BLaER1 treated with 17β-estradiol and CSF1 and Interleukin-3, amounts not matched to agents 10 nM and 100 nM (cell line): ENCODE measurements around the gene MAP2K1.

Experiments
- H3K27ac ChIP-seq, 11 experiments: shearing (Covaris generic); formaldehyde crosslinking; 2 replicates each; pipeline ENCODE4 v1.8.1; 2022
- H3K27me3 ChIP-seq, 11 experiments: shearing (Covaris generic); formaldehyde crosslinking; 2 replicates each; pipeline ENCODE4 v1.8.1; 2022
- H3K36me3 ChIP-seq, 11 experiments: shearing (Covaris generic); formaldehyde crosslinking; 2 replicates each; pipeline ENCODE4 v1.8.1; 2022
- H3K4me1 ChIP-seq, 10 experiments: shearing (Covaris generic); formaldehyde crosslinking; 2 replicates each; pipeline ENCODE4 v1.8.1; 2022
- H3K4me2 ChIP-seq, 11 experiments: shearing (Covaris generic); formaldehyde crosslinking; 2 replicates each; pipeline ENCODE4 v1.8.1; 2022
- H3K4me3 ChIP-seq, 10 experiments: shearing (Covaris generic); formaldehyde crosslinking; 2 replicates each; pipeline ENCODE4 v1.8.1; 2022
- H3K9ac ChIP-seq, 11 experiments: shearing (Covaris generic); formaldehyde crosslinking; 2 replicates each; pipeline ENCODE4 v1.8.1; 2022
- H3K9me3 ChIP-seq, 11 experiments: shearing (Covaris generic); formaldehyde crosslinking; replicated peaks in 1 of 11; 2 replicates each; pipeline ENCODE4 v1.8.1; 2022
- H4K20me1 ChIP-seq, 11 experiments: shearing (Covaris generic); formaldehyde crosslinking; 2 replicates each; pipeline ENCODE4 v1.8.1; 2022
- Cebpa-rat ChIP-seq, 11 experiments: shearing (Covaris generic); IDR thresholded peaks; 2 replicates each; pipeline ENCODE4 v1.8.1; 2022

The MAP2K1 gene

DNA sequence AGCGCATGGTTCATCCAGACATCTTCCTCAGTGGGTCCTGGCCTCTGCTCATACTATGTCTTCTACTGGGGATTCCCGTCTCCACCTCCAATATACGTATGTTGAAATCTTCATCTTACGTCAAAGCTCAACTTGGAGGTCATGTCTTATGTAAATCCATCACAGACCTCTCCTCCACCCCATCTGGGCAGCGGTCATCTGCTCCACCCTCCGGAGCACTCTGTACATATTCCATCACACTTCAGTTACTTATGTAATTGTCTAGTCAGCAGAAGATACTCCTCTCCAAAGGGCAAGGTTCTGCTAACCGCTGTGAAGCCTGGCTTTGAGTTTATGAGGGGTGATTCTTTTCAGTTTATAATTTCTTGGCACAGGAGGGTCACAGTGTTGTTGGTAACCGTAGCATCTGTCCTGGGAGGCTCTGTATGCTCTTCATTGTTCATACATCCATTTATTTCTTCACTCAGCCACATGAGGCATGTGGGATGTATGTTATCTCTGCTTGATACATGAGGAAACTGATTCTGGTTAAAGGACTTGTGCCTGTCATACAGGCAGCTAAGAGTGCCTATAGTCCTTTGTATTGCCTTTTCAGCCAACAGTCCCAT lies 22.1 kb downstream of the MAP2K1 start:
- no peak overlapping the region for H3K9ac ChIP-seq
- H3K4me2 ChIP-seq = peak overlapping the region; percentile 79 to 97 (median 90)
- no peak overlapping the region for H3K4me3 ChIP-seq
- peaks cover 0 to 10% (median 3%) of the 10 kb centered on the region in 11 experiments; a peak in 13 of 22 replicates for H3K36me3 ChIP-seq
- peaks cover 0 to 8% (median 4%) of the 10 kb centered on the region in 11 experiments; a peak in 18 of 22 replicates for H3K9me3 ChIP-seq
- no peak for TF ChIP-seq Cebpa-rat (IDR thresholded peaks at IDR 0.05)
- peaks cover 82 to 100% (median 98%) of the 10 kb centered on the region in 10 experiments for H3K4me1 ChIP-seq
- peaks cover 6 to 67% (median 21%) of the 10 kb centered on the region in 11 experiments; a peak in 16 of 22 replicates for H4K20me1 ChIP-seq
- H3K27ac ChIP-seq = peak overlapping the region in 10 of 11 experiments; percentile 0 to 86 (median 76); a peak in 12 of 22 replicates
- H3K27me3 ChIP-seq = no peaks in the 10 kb centered on the region

GRCh38 chr15:66409565-66410108 lies 22.9 kb downstream of the MAP2K1 start:
- peak overlapping the region; percentile 79 to 97 (median 90) for H3K4me2 ChIP-seq
- H4K20me1 ChIP-seq = peaks cover 3 to 62% (median 12%) of the 10 kb centered on the region in 11 experiments; a peak in 15 of 22 replicates
- peak overlapping the region; percentile 40 to 86 (median 78); a peak in 20 of 22 replicates for H3K27ac ChIP-seq

GRCh38 chr15:66411190-66411589 lies 24.5 kb downstream of the MAP2K1 start:
- Histone ChIP-seq H3K9ac (peak overlapping the region; percentile 15 to 69 (median 58); a peak in 21 of 22 replicates), H3K4me1 (peaks cover 65 to 94% (median 78%) of the 10 kb centered on the region in 10 experiments), H3K4me3 (peak overlapping the region; percentile 24 to 58 (median 44); a peak in 18 of 20 replicates), H3K4me2 (peak overlapping the region; percentile 79 to 97 (median 90)), H3K9me3 (peaks cover 11 to 25% (median 20%) of the 10 kb centered on the region in 11 experiments), H4K20me1 (peaks cover 0 to 62% (median 0%) of the 10 kb centered on the region in 11 experiments; a peak in 8 of 22 replicates), H3K27me3 (no peaks in the 10 kb centered on the region), H3K27ac (peak overlapping the region; percentile 40 to 86 (median 78); a peak in 21 of 22 replicates), H3K36me3 (peaks cover 3 to 25% (median 17%) of the 10 kb centered on the region in 11 experiments; a peak in 21 of 22 replicates)
- TF ChIP-seq Cebpa-rat (IDR thresholded peaks at IDR 0.05) = no peak

More at GRCh38 chr15:66409565-66410108, 22.9 kb downstream of the MAP2K1 start:
- Histone ChIP-seq H3K4me1 (peaks cover 73 to 98% (median 89%) of the 10 kb centered on the region in 10 experiments), H3K9ac (peak overlapping the region in 9 of 11 experiments; percentile 8 to 69 (median 48); a peak in 10 of 22 replicates), H3K9me3 (peaks cover 7 to 16% (median 13%) of the 10 kb centered on the region in 11 experiments), H3K36me3 (peaks cover 3 to 18% (median 12%) of the 10 kb centered on the region in 11 experiments; a peak in 21 of 22 replicates), H3K27me3 (no peaks in the 10 kb centered on the region), H3K4me3 (peak overlapping the region in 4 of 10 experiments; percentile 5 to 41 (median 16); a peak in 1 of 20 replicates)
- TF ChIP-seq Cebpa-rat (IDR thresholded peaks at IDR 0.05) = no peak

DNA sequence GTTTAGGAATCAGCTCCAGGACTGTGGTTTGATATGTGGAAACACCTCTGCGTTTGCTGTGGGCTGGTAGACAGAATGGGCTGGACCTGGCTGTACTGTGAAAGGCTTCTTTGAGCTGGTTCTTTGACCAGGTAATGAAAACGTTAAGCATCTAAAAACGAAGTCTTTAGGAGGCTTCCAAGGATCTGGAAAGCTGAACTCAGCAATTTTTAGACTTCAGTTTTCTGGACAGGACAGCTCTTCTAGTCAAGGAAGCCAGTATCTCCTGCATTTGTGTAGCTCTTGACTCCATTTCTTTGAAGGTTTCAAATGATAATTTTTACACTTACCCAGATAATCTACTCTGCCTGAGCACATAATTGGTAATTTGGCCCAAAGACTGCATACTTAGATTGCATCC lies 25.5 kb downstream of the MAP2K1 start:
- Histone ChIP-seq H3K9me3 (peaks cover 11 to 25% (median 20%) of the 10 kb centered on the region in 11 experiments), H3K9ac (peak overlapping the region in 9 of 11 experiments; percentile 2 to 69 (median 53); a peak in 12 of 22 replicates), H3K4me2 (peak overlapping the region; percentile 79 to 97 (median 90)), H3K27me3 (no peaks in the 10 kb centered on the region), H3K4me3 (peak overlapping the region in 7 of 10 experiments; percentile 26 to 58 (median 44); a peak in 5 of 20 replicates), H3K27ac (peak overlapping the region in 10 of 11 experiments; percentile 11 to 86 (median 78); a peak in 18 of 22 replicates), H4K20me1 (peaks cover 0 to 64% (median 9%) of the 10 kb centered on the region in 11 experiments; a peak in 11 of 22 replicates), H3K36me3 (peaks cover 3 to 31% (median 17%) of the 10 kb centered on the region in 11 experiments; a peak in 21 of 22 replicates), H3K4me1 (peaks cover 66 to 94% (median 79%) of the 10 kb centered on the region in 10 experiments)
- TF ChIP-seq Cebpa-rat (IDR thresholded peaks at IDR 0.05) = no peak

GRCh38 chr15:66413579-66413978 lies 26.9 kb downstream of the MAP2K1 start:
- Histone ChIP-seq H3K9ac (no peak overlapping the region), H3K4me3 (no peak overlapping the region), H3K9me3 (peaks cover 11 to 25% (median 20%) of the 10 kb centered on the region in 11 experiments), H3K4me2 (peak overlapping the region in 7 of 11 experiments; percentile 15 to 97 (median 91); a peak in 10 of 22 replicates), H3K36me3 (peaks cover 3 to 25% (median 17%) of the 10 kb centered on the region in 11 experiments; a peak in 21 of 22 replicates), H3K27ac (0 out of 22 replicates have a peak overlapping the region, but pooled peaks of 1 of the 11 experiments have one; percentile 86), H3K4me1 (peaks cover 66 to 94% (median 79%) of the 10 kb centered on the region in 10 experiments), H4K20me1 (peaks cover 0 to 64% (median 16%) of the 10 kb centered on the region in 11 experiments; a peak in 12 of 22 replicates), H3K27me3 (no peaks in the 10 kb centered on the region)
- TF ChIP-seq Cebpa-rat (IDR thresholded peaks at IDR 0.05) = no peak

DNA sequence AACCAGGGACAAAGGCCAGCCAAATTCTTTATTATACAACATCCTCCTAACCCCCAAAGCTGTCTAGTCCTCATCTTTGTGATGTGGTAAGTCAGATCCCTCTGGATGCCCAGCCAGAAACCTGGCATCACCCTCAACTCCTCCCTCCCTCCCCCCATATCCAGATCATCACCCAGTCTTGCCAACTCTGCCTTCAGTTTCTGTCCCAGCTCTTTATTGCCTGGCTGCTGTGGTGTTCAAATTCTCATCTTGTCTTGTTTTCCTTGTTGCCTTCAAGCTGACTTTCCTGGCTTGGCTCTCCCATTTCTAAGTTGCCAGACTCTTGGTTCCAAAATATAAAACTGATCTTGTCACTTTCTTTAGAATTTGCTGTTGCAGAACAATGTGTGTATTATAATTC lies 28.6 kb downstream of the MAP2K1 start:
- Histone ChIP-seq H3K4me2 (peak overlapping the region in 3 of 11 experiments; percentile 10 to 16 (median 13); a peak in 3 of 22 replicates), H3K9me3 (peaks cover 11 to 25% (median 20%) of the 10 kb centered on the region in 11 experiments), H3K4me3 (no peak overlapping the region), H3K9ac (no peak overlapping the region), H3K27ac (no peak overlapping the region), H3K4me1 (peaks cover 66 to 88% (median 71%) of the 10 kb centered on the region in 10 experiments), H3K27me3 (no peaks in the 10 kb centered on the region), H4K20me1 (peaks cover 0 to 65% (median 16%) of the 10 kb centered on the region in 11 experiments; a peak in 13 of 22 replicates), H3K36me3 (peaks cover 3 to 25% (median 17%) of the 10 kb centered on the region in 11 experiments; a peak in 21 of 22 replicates)
- no peak for TF ChIP-seq Cebpa-rat (IDR thresholded peaks at IDR 0.05)

DNA sequence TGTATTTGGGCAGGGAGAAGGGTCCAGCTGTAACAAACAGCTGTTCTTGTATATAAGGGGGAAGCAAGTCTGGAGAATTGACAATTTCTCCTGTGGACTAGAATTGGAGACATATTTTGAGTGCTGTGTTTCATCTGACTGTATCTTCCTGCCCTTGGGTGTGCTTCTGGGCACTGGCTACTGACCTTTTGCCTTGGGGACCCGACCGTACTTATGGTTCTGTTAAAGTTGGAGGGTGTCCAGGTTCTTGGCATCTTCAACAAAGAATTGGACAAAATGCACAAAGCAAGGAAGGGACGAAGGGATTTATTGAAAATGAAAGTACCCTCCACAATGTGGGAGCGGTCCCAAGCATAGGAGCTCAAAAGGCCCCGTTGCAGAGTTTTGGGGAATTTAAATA lies 31.0 kb downstream of the MAP2K1 start:
- Histone ChIP-seq H3K9me3 (peaks cover 11 to 28% (median 21%) of the 10 kb centered on the region in 11 experiments), H3K36me3 (peaks cover 3 to 30% (median 18%) of the 10 kb centered on the region in 11 experiments; a peak in 21 of 22 replicates), H3K27ac (peak overlapping the region in 6 of 11 experiments; percentile 27 to 55 (median 50); a peak in 8 of 22 replicates), H3K9ac (peak overlapping the region in 1 of 11 experiments; percentile 21; a peak in 1 of 22 replicates), H3K4me3 (no peak overlapping the region), H4K20me1 (peaks cover 0 to 71% (median 24%) of the 10 kb centered on the region in 11 experiments; a peak in 13 of 22 replicates), H3K27me3 (no peaks in the 10 kb centered on the region), H3K4me1 (peaks cover 42 to 66% (median 48%) of the 10 kb centered on the region in 10 experiments), H3K4me2 (peak overlapping the region; percentile 64 to 74 (median 70))
- no peak for TF ChIP-seq Cebpa-rat (IDR thresholded peaks at IDR 0.05)

GRCh38 chr15:66419471-66419870 lies 32.8 kb downstream of the MAP2K1 start:
- peak overlapping the region in 8 of 11 experiments; percentile 14 to 74 (median 69); a peak in 7 of 22 replicates for H3K4me2 ChIP-seq

More at GRCh38 chr15:66419471-66419870, 32.8 kb downstream of the MAP2K1 start:
- no peak for TF ChIP-seq Cebpa-rat (IDR thresholded peaks at IDR 0.05)
- H3K36me3 ChIP-seq = peaks cover 1 to 20% (median 16%) of the 10 kb centered on the region in 11 experiments; a peak in 21 of 22 replicates
- H3K4me3 ChIP-seq = no peak overlapping the region
- H3K9ac ChIP-seq = no peak overlapping the region
- H3K9me3 ChIP-seq = peaks cover 11 to 31% (median 25%) of the 10 kb centered on the region in 11 experiments
- no peaks in the 10 kb centered on the region for H3K27me3 ChIP-seq
- H3K27ac ChIP-seq = no peak overlapping the region
- peaks cover 0 to 83% (median 31%) of the 10 kb centered on the region in 11 experiments; a peak in 14 of 22 replicates for H4K20me1 ChIP-seq
- H3K4me1 ChIP-seq = peaks cover 34 to 52% (median 41%) of the 10 kb centered on the region in 10 experiments
